Choroid plexus epithelial cell (primary cell): Measurements from ENCODE around the gene PHACTR1.

Source experiments
- DNase-seq: peaks from one replicate; pipeline ENCODE4 v3.0.0-alpha.2; 2010; ENCODE audit warnings: low read depth
- H3K4me3 ChIP-seq: 2 replicates; pipeline ENCODE4 v1.5.1; 2011; ENCODE audit warnings: low read depth, mild to moderate bottlenecking, control low read depth, low read length, moderate library complexity
- CTCF ChIP-seq: conservative IDR thresholded peaks from 2 replicates; pipeline ENCODE4 v1.5.1; 2011; ENCODE audit warnings: low read depth, mild to moderate bottlenecking, control low read depth, inconsistent platforms, low read length, moderate library complexity

The PHACTR1 gene

GRCh38 chr6:13081189-13081563, 364.6 kb downstream of the PHACTR1 start:
- TF ChIP-seq CTCF, result no peak
- no peak overlapping the region for H3K4me3 ChIP-seq
- DNase-seq, result no peak

- no peak for TF ChIP-seq CTCF
- no peak for DNase-seq
Measured at GRCh38 chr6:13089296-13089994, 372.9 kb downstream of the PHACTR1 start.

DNA sequence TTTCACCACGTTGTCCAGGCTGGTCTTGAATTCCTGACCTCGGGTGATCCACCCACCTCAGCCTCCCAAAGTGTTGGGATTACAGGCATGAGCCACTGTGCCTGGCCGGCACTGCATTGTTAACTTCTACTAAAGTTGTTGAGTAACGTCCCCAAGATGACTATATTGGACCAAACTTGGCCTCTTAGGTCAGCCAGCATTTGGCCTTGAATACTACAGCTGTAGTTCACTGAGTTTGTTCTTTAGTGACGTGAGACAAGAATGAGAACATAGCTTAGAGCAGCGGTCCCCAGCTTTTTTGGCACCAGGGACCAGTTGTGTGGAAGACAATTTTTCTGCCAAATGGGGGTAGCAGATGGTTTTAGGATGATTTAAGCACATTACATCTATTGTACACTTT, 374.6 kb downstream of the PHACTR1 start:
- no peak for TF ChIP-seq CTCF
- DNase-seq, result no peak
- no peak overlapping the region for H3K4me3 ChIP-seq

More at GRCh38 chr6:13089296-13089994, 372.9 kb downstream of the PHACTR1 start:
- no peak overlapping the region for H3K4me3 ChIP-seq

DNA sequence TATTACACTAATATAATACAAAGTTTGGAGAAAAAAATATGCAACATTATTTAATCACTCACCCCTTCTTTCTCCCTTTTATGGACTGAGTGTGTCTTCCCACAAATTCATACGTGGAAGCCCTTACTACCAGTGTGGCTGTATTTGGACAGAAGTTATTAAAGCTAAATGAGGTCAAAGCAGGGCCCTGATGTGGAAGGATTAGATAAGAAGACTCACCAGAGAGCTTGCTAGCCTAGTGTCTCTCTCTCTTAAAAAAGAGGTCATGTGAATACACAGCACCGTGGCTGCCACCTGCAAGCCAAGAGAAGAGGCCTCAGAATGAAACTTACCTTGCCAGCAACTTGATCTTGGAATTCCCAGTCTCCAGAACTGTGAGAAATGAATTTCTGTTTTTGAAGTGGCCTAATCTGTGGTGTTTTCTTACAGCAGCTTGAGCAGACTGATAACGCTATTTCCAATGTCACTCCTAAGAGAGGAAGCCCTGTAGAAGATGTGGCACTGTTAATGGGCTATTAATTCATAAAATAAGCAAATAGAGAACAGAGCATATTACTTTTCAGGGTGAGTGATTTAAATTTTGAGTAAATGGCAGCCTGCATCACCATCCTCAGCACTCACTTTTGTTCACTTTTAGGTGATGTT, 378.3 kb downstream of the PHACTR1 start:
- no peak for TF ChIP-seq CTCF
- H3K4me3 ChIP-seq, result no peak overlapping the region
- no peak for DNase-seq

DNA sequence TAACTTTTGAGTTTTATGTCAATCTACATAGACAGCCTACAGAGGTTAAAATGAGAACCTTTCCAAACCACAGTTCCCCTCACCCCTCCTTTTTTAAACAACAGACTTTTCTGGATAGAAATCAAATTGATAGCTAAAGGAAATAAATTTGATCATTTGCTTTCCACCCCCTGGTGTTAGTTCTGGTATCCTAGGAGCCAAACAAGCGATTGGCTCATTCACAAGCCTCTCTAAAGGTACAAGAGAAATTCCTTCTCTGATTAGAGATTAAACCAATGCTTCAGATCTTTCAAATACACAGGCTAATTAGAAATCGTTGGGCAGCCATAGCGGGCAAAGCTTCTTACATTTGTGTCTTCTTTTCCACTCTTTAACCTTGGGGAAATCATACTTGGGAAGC, 379.5 kb downstream of the PHACTR1 start:
- TF ChIP-seq CTCF, result no peak
- DNase-seq, result no peak
- H3K4me3 ChIP-seq, result no peak overlapping the region

DNA sequence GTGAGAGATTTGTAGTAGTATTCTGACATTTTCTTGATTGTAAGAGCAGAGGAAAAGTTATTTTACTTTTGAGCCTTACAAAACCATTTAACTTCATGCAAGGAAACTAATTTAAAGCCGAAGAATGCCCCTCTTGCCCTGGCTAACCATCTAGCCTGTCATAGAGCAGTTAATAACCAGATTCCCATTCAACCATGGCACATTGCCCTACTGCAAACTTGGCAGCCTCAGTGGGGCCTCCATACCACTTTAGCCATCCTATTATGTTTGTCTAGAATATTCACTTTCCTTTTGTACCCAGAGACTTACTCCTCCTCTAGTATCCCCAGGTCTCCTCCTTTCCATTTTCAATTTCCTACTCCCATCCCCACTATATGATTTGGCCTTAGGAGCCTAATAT, 380.9 kb downstream of the PHACTR1 start:
- no peak for TF ChIP-seq CTCF
- H3K4me3 ChIP-seq, result no peak overlapping the region
- no peak for DNase-seq

GRCh38 chr6:13098006-13098405, 381.4 kb downstream of the PHACTR1 start:
- DNase-seq, result no peak
- TF ChIP-seq CTCF, result no peak
- no peak overlapping the region for H3K4me3 ChIP-seq
